GM21390 (cell line): ENCODE results near the gene ADGRG1.
"Not testable (repeated sequence)": the region's sequence is repeated elsewhere in the genome, so short reads cannot be mapped to it uniquely, and the experiment has no call there.

ENCODE experiments used
- ATAC-seq: cut with Tn5 transposase; IDR thresholded peaks from one replicate; pipeline ENCODE4 v1.9.1; 2021; ENCODE audit not compliant: unreplicated experiment

The ADGRG1 gene

GRCh38 chr16:57663917-57664661 is 35.7 kb downstream of the ADGRG1 start:
- no peak for ATAC-seq

GRCh38 chr16:57664662-57665025 is 36.2 kb downstream of the ADGRG1 start:
- ATAC-seq = no peak

- ATAC-seq = no peak
These were observed 37.1 kb downstream of the ADGRG1 start for GRCh38 chr16:57665541-57665940.

GRCh38 chr16:57666353-57667047 is 38.1 kb downstream of the ADGRG1 start:
- no peak for ATAC-seq

GRCh38 chr16:57667048-57667525 is 38.7 kb downstream of the ADGRG1 start:
- ATAC-seq = no peak

GRCh38 chr16:57667526-57668262 is 39.3 kb downstream of the ADGRG1 start:
- ATAC-seq = no peak

GRCh38 chr16:57668263-57668571 is 39.8 kb downstream of the ADGRG1 start, which contains the start of gene ADGRG3:
ADGRG3 (plus strand) TSS chr16:57668306; CDS start chr16:57668348, 42 bp downstream.
- ATAC-seq = no peak

- ATAC-seq = no peak
These were observed 40.4 kb downstream of the ADGRG1 start for GRCh38 chr16:57668630-57669475.

GRCh38 chr16:57669476-57670162 is 41.2 kb downstream of the ADGRG1 start:
- ATAC-seq = no peak

- ATAC-seq = no peak
These were observed 41.8 kb downstream of the ADGRG1 start for GRCh38 chr16:57670196-57670595.

GRCh38 chr16:57671451-57671850 is 43.0 kb downstream of the ADGRG1 start:
- not testable (repeated sequence) for ATAC-seq

- ATAC-seq = no peak
These were observed 44.0 kb downstream of the ADGRG1 start for GRCh38 chr16:57672416-57672815.

- no peak for ATAC-seq
These were observed 44.4 kb downstream of the ADGRG1 start for GRCh38 chr16:57672824-57673223.

- no peak for ATAC-seq
These were observed 47.5 kb downstream of the ADGRG1 start for GRCh38 chr16:57675741-57676551.

GRCh38 chr16:57676553-57677085 is 48.2 kb downstream of the ADGRG1 start:
- ATAC-seq = no peak

- no peak for ATAC-seq
These were observed 49.4 kb downstream of the ADGRG1 start for GRCh38 chr16:57677622-57678369.

- ATAC-seq = no peak
These were observed 50.6 kb downstream of the ADGRG1 start for GRCh38 chr16:57679016-57679415.

- no peak for ATAC-seq
These were observed 51.5 kb downstream of the ADGRG1 start for GRCh38 chr16:57679767-57680482.
